GM12892 (cell line): Measurements from ENCODE around the gene PEPD.

Experiments used
- POLR2A ChIP-seq: IDR thresholded peaks from 2 replicates; pipeline ENCODE4 v1.6.1; 2011; ENCODE audit warnings: low read depth, low read length, control low read depth
- POLR2AphosphoS5 ChIP-seq: IDR thresholded peaks from 2 replicates; pipeline ENCODE4 v1.6.1; 2011; ENCODE audit warnings: low read depth, low read length, control low read depth
- TAF1 ChIP-seq: IDR thresholded peaks from 2 replicates; pipeline ENCODE4 v1.6.1; 2011; ENCODE audit warnings: low read depth, mild to moderate bottlenecking, control low read depth, low read length, borderline replicate concordance

- no peak for TF ChIP-seq POLR2A
- no peak for TF ChIP-seq POLR2AphosphoS5
- TF ChIP-seq TAF1 = no peak
Measured at GRCh38 chr19:33445442-33446329, 75.9 kb downstream of the PEPD start.
